HepG2 (cell line): ENCODE measurements around the gene COPS8.

Source experiments
- BATF2 ChIP-seq: sonication (generic); formaldehyde crosslinking; IDR thresholded peaks from 2 replicates; pipeline ENCODE4 v1.8.0; 2022; ENCODE audit warnings: mild to moderate bottlenecking, missing genetic modification reagents, moderate library complexity
- RAD21 ChIP-seq: fragments of 450-650 bp; formaldehyde crosslinking; IDR thresholded peaks from 2 replicates; pipeline ENCODE4 v1.5.0; 2020; ENCODE audit warnings: mild to moderate bottlenecking
- ZNF546 ChIP-seq: sonication (generic); formaldehyde crosslinking; conservative IDR thresholded peaks from 2 replicates; pipeline ENCODE4 v1.8.1; 2023; ENCODE audit warnings: mild to moderate bottlenecking, missing genetic modification reagents
- TF ChIP-seq, protein P1 (sequence below): sonication (generic); formaldehyde crosslinking; IDR thresholded peaks from 2 replicates; pipeline ENCODE4 v1.5.0; 2020; ENCODE audit warnings: mild to moderate bottlenecking, missing genetic modification reagents, moderate library complexity
- TF ChIP-seq, protein P2 (sequence below): IDR thresholded peaks from 2 replicates; pipeline ENCODE4 v1.6.1; 2012; ENCODE audit warnings: low read depth, low read length, improper control_type of control experiment

DNA sequence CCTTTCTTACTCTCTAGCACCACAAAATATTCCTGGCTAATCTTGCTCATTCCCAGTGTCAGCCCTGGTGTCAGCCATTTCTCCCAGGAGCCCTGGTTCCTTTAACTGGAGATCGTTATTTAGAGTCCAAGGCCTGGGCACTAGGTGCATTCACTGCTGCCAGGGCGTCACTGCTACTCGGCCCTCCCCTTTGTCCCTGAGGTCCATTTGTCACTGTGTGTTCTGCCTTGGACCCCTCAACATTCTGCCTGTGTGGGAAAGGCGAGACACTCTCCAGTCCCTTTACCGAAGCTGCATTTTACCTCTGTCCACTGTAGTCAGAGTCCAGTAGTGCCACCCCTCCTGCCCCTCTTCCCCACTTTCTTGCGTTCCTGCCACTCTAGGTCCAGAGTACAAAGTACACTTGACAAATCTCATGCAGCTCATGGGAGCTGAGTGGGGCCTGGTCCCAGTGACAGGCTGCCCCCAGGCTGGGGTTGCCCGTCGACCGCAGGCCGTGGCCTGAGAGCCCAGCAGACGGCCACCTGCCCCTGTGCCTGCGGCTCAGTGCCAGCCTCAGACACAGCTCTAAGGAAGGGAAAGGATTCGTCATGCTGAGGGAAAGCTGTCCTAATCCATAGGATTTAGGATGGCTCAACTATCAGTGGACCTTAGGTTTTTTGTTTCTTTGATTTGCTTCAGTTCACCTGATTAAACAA is 52.1 kb downstream of the COPS8 start:
- TF ChIP-seq ZNF546 (CRISPR knock-in tag) = no peak
- TF ChIP-seq BATF2 (CRISPR knock-in tag) = no peak
- TF ChIP-seq, protein P1, sequence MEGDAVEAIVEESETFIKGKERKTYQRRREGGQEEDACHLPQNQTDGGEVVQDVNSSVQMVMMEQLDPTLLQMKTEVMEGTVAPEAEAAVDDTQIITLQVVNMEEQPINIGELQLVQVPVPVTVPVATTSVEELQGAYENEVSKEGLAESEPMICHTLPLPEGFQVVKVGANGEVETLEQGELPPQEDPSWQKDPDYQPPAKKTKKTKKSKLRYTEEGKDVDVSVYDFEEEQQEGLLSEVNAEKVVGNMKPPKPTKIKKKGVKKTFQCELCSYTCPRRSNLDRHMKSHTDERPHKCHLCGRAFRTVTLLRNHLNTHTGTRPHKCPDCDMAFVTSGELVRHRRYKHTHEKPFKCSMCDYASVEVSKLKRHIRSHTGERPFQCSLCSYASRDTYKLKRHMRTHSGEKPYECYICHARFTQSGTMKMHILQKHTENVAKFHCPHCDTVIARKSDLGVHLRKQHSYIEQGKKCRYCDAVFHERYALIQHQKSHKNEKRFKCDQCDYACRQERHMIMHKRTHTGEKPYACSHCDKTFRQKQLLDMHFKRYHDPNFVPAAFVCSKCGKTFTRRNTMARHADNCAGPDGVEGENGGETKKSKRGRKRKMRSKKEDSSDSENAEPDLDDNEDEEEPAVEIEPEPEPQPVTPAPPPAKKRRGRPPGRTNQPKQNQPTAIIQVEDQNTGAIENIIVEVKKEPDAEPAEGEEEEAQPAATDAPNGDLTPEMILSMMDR (CRISPR knock-in tag) = no peak
- no peak for TF ChIP-seq RAD21 (CRISPR knock-in tag)
- TF ChIP-seq, protein P2, sequence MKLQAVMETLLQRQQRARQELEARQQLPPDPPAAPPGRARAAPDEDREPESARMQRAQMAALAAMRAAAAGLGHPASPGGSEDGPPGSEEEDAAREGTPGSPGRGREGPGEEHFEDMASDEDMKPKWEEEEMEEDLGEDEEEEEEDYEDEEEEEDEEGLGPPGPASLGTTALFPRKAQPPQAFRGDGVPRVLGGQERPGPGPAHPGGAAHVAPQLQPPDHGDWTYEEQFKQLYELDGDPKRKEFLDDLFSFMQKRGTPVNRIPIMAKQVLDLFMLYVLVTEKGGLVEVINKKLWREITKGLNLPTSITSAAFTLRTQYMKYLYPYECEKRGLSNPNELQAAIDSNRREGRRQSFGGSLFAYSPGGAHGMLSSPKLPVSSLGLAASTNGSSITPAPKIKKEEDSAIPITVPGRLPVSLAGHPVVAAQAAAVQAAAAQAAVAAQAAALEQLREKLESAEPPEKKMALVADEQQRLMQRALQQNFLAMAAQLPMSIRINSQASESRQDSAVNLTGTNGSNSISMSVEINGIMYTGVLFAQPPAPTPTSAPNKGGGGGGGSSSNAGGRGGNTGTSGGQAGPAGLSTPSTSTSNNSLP = no peak
